HepG2 (cell line): ENCODE measurements around the gene SMAD7. TPM values are rescaled to one million over a fixed set of nuclear protein-coding genes. Genes with fewer than 3 reads are reported as not detected.

Experiments used
- ATF5 ChIP-seq: sonication (generic); formaldehyde crosslinking; IDR thresholded peaks from 2 replicates; pipeline ENCODE4 v1.4.0; 2020; ENCODE audit warnings: mild to moderate bottlenecking, low read depth, missing genetic modification reagents
- DNMT1 ChIP-seq: sonication (generic); formaldehyde crosslinking; IDR thresholded peaks from 2 replicates; pipeline ENCODE4 v1.5.1; 2020; ENCODE audit warnings: mild to moderate bottlenecking, missing genetic modification reagents
- ETS1 ChIP-seq: sonication (generic); formaldehyde crosslinking; IDR thresholded peaks from 2 replicates; pipeline ENCODE4 v1.4.0; 2020; ENCODE audit warnings: missing genetic modification reagents
- GATA4 ChIP-seq: sonication (generic); IDR thresholded peaks from 2 replicates; pipeline ENCODE4 v1.6.1; 2016; ENCODE audit warnings: antibody characterized with exemption, low read depth, borderline replicate concordance
- HNRNPLL ChIP-seq: fragments of 200-400 bp; formaldehyde crosslinking; IDR thresholded peaks from 2 replicates; pipeline ENCODE4 v1.6.1; 2017; ENCODE audit warnings: mild to moderate bottlenecking, low read depth, low read length; ENCODE audit not compliant: poor library complexity, severe bottlenecking
- KMT2A ChIP-seq: sonication (generic); formaldehyde crosslinking; IDR thresholded peaks from 2 replicates; pipeline ENCODE4 v1.4.0; 2020; ENCODE audit warnings: missing genetic modification reagents
- MAZ ChIP-seq, 2 experiments: sonication (generic) in 1 of 2; formaldehyde crosslinking in 1 of 2; IDR thresholded peaks; 2 replicates each; pipeline versions ENCODE4 v1.5.0 to v1.6.1; 2012 to 2020; ENCODE audit warnings: low read depth in 2 of 2, mild to moderate bottlenecking in 2 of 2, borderline replicate concordance in 1 of 2, improper control_type of control experiment in 1 of 2, low read length in 1 of 2, missing genetic modification reagents in 1 of 2, moderate library complexity in 1 of 2
- MTERF4 ChIP-seq: sonication (generic); formaldehyde crosslinking; IDR thresholded peaks from 2 replicates; pipeline ENCODE4 v1.8.0; 2023; ENCODE audit warnings: mild to moderate bottlenecking, missing genetic modification reagents
- NBN ChIP-seq: fragments of 450-650 bp; conservative IDR thresholded peaks from 2 replicates; pipeline ENCODE4 v1.6.1; 2017
- NFYC ChIP-seq: IDR thresholded peaks from 2 replicates; pipeline ENCODE4 v1.6.1; 2016; ENCODE audit warnings: missing genetic modification reagents, missing compliant biosample characterization
- NR0B2 ChIP-seq: sonication (generic); formaldehyde crosslinking; IDR thresholded peaks from 2 replicates; pipeline ENCODE4 v1.4.0; 2020; ENCODE audit warnings: mild to moderate bottlenecking, missing genetic modification reagents
- PAX8 ChIP-seq: sonication (generic); formaldehyde crosslinking; IDR thresholded peaks from 2 replicates; pipeline ENCODE4 v1.8.0; 2022; ENCODE audit warnings: mild to moderate bottlenecking, missing genetic modification reagents, borderline replicate concordance
- PRPF4 ChIP-seq: fragments of 200-400 bp; formaldehyde crosslinking; IDR thresholded peaks from 2 replicates; pipeline ENCODE4 v1.6.1; 2016; ENCODE audit warnings: low read length, low read depth; ENCODE audit not compliant: poor library complexity, severe bottlenecking
- RBFOX2 ChIP-seq: fragments of 200-400 bp; formaldehyde crosslinking; IDR thresholded peaks from 2 replicates; pipeline ENCODE4 v1.6.1; 2017; ENCODE audit warnings: low read depth, mild to moderate bottlenecking, low read length
- SKI ChIP-seq: fragments of 450-650 bp; IDR thresholded peaks from one replicate; pipeline ENCODE4 v1.6.1; 2018; ENCODE audit warnings: mild to moderate bottlenecking; ENCODE audit not compliant: partially characterized antibody
- TFDP1 ChIP-seq: IDR thresholded peaks from 2 replicates; pipeline ENCODE4 v1.6.1; 2016; ENCODE audit warnings: missing compliant biosample characterization, missing genetic modification reagents, borderline replicate concordance
- UBTF ChIP-seq: sonication (generic); formaldehyde crosslinking; IDR thresholded peaks from 2 replicates; pipeline ENCODE4 v1.4.0; 2020; ENCODE audit warnings: mild to moderate bottlenecking, missing genetic modification reagents
- ZBTB7B ChIP-seq: sonication (generic); formaldehyde crosslinking; IDR thresholded peaks from 2 replicates; pipeline ENCODE4 v1.4.0; 2020; ENCODE audit warnings: missing genetic modification reagents
- ZNF788 ChIP-seq: sonication (generic); formaldehyde crosslinking; IDR thresholded peaks from 2 replicates; pipeline ENCODE4 v1.5.0; 2020; ENCODE audit warnings: mild to moderate bottlenecking, missing genetic modification reagents, borderline replicate concordance
- polyA plus RNA-seq, 8 experiments: library from polyadenylated mRNA; depleted of rRNA in 3 of 8; stranded (reverse) in 7 of 8; unstranded in 1 of 8; fragments of >200 nt; fragmentation: Illumina TruSeq in 4 of 8; extraction: Trizol in 4 of 8; gene quantifications; 2 replicates each; pipeline versions ENCODE4 v1.2.1 to v1.2.3, GENCODE V29; 2011 to 2016; ENCODE audit warnings: low read depth in 4 of 8, missing spikeins in 1 of 8, mixed read lengths in 1 of 8; ENCODE audit not compliant: insufficient read depth in 1 of 8
- total RNA-seq, 5 experiments: library from RNA; depleted of rRNA; stranded (reverse); fragments of >200 nt; fragmentation: Illumina TruSeq; extraction: Trizol; gene quantifications; 2 replicates each; pipeline ENCODE4 v1.2.3, GENCODE V29; 2016; ENCODE audit warnings: low read depth in 1 of 5

SMAD7 gene
- total and polyA plus RNA-seq, 2 of the 13 experiments (the other 11 are each of a cell fraction or from before 2014, with no cell fraction given), result 17.4 to 24.7 TPM

GRCh38 chr18:48949606-48950535, 894 bp downstream of the SMAD7 start (continued):
- TF ChIP-seq ETS1, result no peak
- TF ChIP-seq NR0B2 (CRISPR knock-in tag), result no peak
- TF ChIP-seq NFYC, result no peak
- TF ChIP-seq MAZ (IDR thresholded peaks at IDR 0.05; ENCODE audit: borderline replicate concordance, low read depth, low read length), result no peak
- 0 out of 2 replicates have a peak, but pooled peaks have one; percentile 19 for TF ChIP-seq MAZ (CRISPR knock-in tag; IDR thresholded peaks at IDR 0.05; ENCODE audit: low read depth)
- TF ChIP-seq GATA4, result no peak
- no peak for TF ChIP-seq NBN
- peak; percentile 89 for TF ChIP-seq HNRNPLL
- TF ChIP-seq KMT2A (CRISPR knock-in tag), result peak; percentile 26; the same call in 1 of the 2 replicates
- TF ChIP-seq SKI, result peak; percentile 22
- peak; percentile 34 for TF ChIP-seq ZBTB7B
- no peak for TF ChIP-seq MTERF4 (CRISPR knock-in tag)
- TF ChIP-seq TFDP1 (CRISPR knock-in tag), result no peak
- no peak for TF ChIP-seq PRPF4
- TF ChIP-seq DNMT1 (CRISPR knock-in tag), result peak; percentile 86; the same call in 1 of the 2 replicates
- TF ChIP-seq RBFOX2, result peak; percentile 84
- TF ChIP-seq UBTF, result peak; percentile 84; the same call in 1 of the 2 replicates
- TF ChIP-seq ZNF788 (CRISPR knock-in tag), result no peak
- no peak for TF ChIP-seq PAX8 (CRISPR knock-in tag)
- TF ChIP-seq ATF5 (CRISPR knock-in tag), result no peak
